Measurements from ENCODE around the gene MRPL23. TPM values are rescaled to one million over a fixed set of nuclear protein-coding genes. Genes with fewer than 3 reads are reported as not detected.

The MRPL23 gene
- total RNA-seq, 1 experiment from 2014 or later, result 232 TPM

DNA sequence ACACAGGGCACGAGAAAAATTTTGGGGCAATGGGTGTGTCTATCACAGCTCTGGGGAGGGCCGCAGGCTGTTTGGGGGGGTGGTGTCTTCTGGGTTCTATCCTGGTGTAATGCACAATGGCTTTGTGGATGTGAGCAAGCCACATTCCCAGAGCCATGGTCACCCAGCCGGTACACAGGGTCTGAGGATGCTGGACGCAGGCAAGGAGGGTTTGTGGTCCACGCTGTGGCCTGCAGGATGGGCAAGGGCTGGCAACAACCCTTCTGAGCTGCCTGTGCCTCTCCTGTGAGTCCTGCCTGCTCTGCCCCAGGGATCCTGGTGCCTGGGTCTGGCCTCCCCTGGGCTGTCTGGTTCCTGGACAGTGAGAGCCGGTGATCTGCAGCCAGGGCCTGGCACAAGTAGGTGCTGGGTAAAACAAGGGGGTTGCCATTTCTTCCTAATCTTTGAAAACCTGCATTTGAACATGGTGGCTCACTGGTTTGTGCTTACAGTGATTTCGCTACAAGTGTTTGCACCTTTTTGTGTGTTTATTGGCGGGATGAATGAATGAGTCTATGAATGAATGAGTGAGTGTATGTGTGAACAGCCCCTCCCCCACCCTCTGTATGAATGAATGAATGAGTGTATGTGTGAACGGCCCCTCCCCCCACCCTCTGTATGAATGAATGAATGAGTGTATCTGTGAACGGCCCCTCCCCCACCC, 4.4 kb upstream of the MRPL23 start:
- H3K4me1 ChIP-seq (ENCODE audit: insufficient read depth, low read length), result 0 out of 2 replicates have a peak, but pooled peaks cover 4% of the 10 kb centered on the region
- TF ChIP-seq, protein P1, sequence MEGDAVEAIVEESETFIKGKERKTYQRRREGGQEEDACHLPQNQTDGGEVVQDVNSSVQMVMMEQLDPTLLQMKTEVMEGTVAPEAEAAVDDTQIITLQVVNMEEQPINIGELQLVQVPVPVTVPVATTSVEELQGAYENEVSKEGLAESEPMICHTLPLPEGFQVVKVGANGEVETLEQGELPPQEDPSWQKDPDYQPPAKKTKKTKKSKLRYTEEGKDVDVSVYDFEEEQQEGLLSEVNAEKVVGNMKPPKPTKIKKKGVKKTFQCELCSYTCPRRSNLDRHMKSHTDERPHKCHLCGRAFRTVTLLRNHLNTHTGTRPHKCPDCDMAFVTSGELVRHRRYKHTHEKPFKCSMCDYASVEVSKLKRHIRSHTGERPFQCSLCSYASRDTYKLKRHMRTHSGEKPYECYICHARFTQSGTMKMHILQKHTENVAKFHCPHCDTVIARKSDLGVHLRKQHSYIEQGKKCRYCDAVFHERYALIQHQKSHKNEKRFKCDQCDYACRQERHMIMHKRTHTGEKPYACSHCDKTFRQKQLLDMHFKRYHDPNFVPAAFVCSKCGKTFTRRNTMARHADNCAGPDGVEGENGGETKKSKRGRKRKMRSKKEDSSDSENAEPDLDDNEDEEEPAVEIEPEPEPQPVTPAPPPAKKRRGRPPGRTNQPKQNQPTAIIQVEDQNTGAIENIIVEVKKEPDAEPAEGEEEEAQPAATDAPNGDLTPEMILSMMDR (conservative IDR thresholded peaks at IDR 0.05; ENCODE audit: low read depth, low read length), result no peak
- TF ChIP-seq EZH2 (IDR thresholded peaks at IDR 0.05; ENCODE audit: low read length, unreplicated experiment), result no peak
- no peak for TF ChIP-seq EZH2phosphoT487 (IDR thresholded peaks at IDR 0.05; ENCODE audit: borderline replicate concordance, low read length)
- no peak overlapping the region for H2AFZ ChIP-seq (ENCODE audit: low read length)
- intact Hi-C loops (cut with micrococcal nuclease), result loop anchor here (10.0 kb wide), 1 partner anchor 48 kb away; the partner anchor contains the start of gene PRR33
- H3K36me3 ChIP-seq (ENCODE audit: low read depth, low read length), result no peaks in the 10 kb centered on the region
- DNase-seq (no peak), ATAC-seq (no peak)
- ChIA-PET POLR2A (ENCODE audit: unreplicated experiment) (no interaction called here), CTCF (no interaction called here)
- no peaks in the 10 kb centered on the region for H3K9me2 ChIP-seq (replicated peaks; ENCODE audit: low read length)
- H3K4me3 ChIP-seq (ENCODE audit: low read length), result no peak overlapping the region
- no peaks in the 10 kb centered on the region for H3K9me3 ChIP-seq (ENCODE audit: low read length)
- no peak overlapping the region for H3K4me2 ChIP-seq (ENCODE audit: low read length)
- no peak overlapping the region for H3K27ac ChIP-seq (ENCODE audit: low read length)
- H3K27me3 ChIP-seq (ENCODE audit: low read length), result no peaks in the 10 kb centered on the region
- no peaks in the 10 kb centered on the region for H4K20me1 ChIP-seq (ENCODE audit: low read length)
- H3K79me2 ChIP-seq (ENCODE audit: low read length), result no peaks in the 10 kb centered on the region
- H3K9ac ChIP-seq (ENCODE audit: low read length), result no peak overlapping the region
- H3F3A ChIP-seq (ENCODE audit: low read length, unreplicated experiment), result no peaks in the 10 kb centered on the region
- no TSS peak for BruUV-seq (replicated peaks)

DNA sequence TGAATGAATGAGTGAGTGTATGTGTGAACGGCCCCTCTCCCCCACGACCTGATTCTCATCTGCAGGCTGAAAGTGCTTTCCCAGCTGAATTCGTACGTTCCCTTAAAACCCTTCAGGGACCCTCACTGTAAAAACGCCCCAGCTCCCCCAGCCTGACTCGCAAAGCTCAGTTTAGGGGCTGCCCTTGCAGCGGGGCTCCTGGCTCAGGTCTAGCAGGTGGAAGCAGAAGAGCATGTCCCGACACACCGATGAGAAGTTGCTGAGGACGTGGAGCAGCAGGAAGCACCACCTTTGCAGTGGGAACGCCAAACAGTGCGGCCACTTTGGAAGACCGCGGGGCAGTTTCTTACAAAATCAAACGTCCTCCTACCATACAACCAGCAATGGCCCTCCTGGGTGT, 3.6 kb upstream of the MRPL23 start:
- Histone ChIP-seq H3K4me2 (ENCODE audit: low read length) (peak overlapping the region; percentile 85), H4K20me1 (ENCODE audit: low read length) (no peaks in the 10 kb centered on the region), H3K4me3 (ENCODE audit: low read length) (peak overlapping the region; percentile 56), H3K36me3 (ENCODE audit: low read depth, low read length) (no peaks in the 10 kb centered on the region), H3K9me2 (replicated peaks; ENCODE audit: low read length) (no peaks in the 10 kb centered on the region), H3K4me1 (ENCODE audit: insufficient read depth, low read length) (0 out of 2 replicates have a peak, but pooled peaks cover 4% of the 10 kb centered on the region), H3K9ac (ENCODE audit: low read length) (no peak overlapping the region), H3K79me2 (ENCODE audit: low read length) (no peaks in the 10 kb centered on the region), H2AFZ (ENCODE audit: low read length) (peak overlapping the region; percentile 85), H3K27ac (ENCODE audit: low read length) (no peak overlapping the region), H3K9me3 (ENCODE audit: low read length) (no peaks in the 10 kb centered on the region), H3F3A (ENCODE audit: low read length, unreplicated experiment) (no peaks in the 10 kb centered on the region), H3K27me3 (ENCODE audit: low read length) (no peaks in the 10 kb centered on the region)
- BruUV-seq (replicated peaks), result no TSS peak
- ATAC-seq (peak; percentile 29), DNase-seq (peak; percentile 3)
- CTCF ChIA-PET, result no interaction called here
- TF ChIP-seq, protein P1 (conservative IDR thresholded peaks at IDR 0.05; ENCODE audit: low read depth, low read length), result no peak
- TF ChIP-seq EZH2 (IDR thresholded peaks at IDR 0.05; ENCODE audit: low read length, unreplicated experiment), result no peak
- no peak for TF ChIP-seq EZH2phosphoT487 (IDR thresholded peaks at IDR 0.05; ENCODE audit: borderline replicate concordance, low read length)
- POLR2A ChIA-PET (ENCODE audit: unreplicated experiment), result no interaction called here
- intact Hi-C loops (cut with micrococcal nuclease), result loop anchor here (10.0 kb wide), 1 partner anchor 49 kb away; the partner anchor contains the start of gene PRR33

DNA sequence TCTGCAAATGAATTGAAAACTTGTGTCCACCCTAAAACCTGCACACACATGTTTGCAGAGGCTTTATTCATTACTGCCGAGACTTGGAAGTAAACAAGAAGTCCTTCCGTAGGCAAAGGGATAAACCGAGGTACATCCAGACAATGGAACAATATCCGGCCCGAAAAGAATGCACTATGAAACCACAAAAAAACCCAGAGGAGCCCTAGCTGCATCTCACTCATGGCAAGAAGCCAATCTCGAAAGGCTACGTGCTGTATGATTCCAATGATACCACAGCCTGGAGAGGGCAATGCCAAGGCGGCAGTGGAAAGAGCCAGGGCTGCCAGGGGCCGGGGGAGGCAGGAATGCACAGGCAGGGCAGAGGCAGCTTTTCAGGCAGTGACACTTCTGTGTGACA, 3.2 kb upstream of the MRPL23 start:
- H3F3A ChIP-seq (ENCODE audit: low read length, unreplicated experiment), result no peaks in the 10 kb centered on the region
- BruUV-seq (replicated peaks), result no TSS peak
- no peaks in the 10 kb centered on the region for H3K9me2 ChIP-seq (replicated peaks; ENCODE audit: low read length)
- H3K9me3 ChIP-seq (ENCODE audit: low read length), result no peaks in the 10 kb centered on the region
- ChIA-PET CTCF (no interaction called here), POLR2A (ENCODE audit: unreplicated experiment) (no interaction called here)
- no peak overlapping the region for H3K27ac ChIP-seq (ENCODE audit: low read length)
- no peak overlapping the region for H3K9ac ChIP-seq (ENCODE audit: low read length)
- 0 out of 2 replicates have a peak, but pooled peaks cover 4% of the 10 kb centered on the region for H3K4me1 ChIP-seq (ENCODE audit: insufficient read depth, low read length)
- DNase-seq, result peak; percentile 44
- no peaks in the 10 kb centered on the region for H3K36me3 ChIP-seq (ENCODE audit: low read depth, low read length)
- no peaks in the 10 kb centered on the region for H4K20me1 ChIP-seq (ENCODE audit: low read length)
- ATAC-seq, result peak; percentile 28; the same call in 1 of the 2 replicates
- H3K27me3 ChIP-seq (ENCODE audit: low read length), result no peaks in the 10 kb centered on the region
- peak overlapping the region; percentile 85 for H2AFZ ChIP-seq (ENCODE audit: low read length)
- no peaks in the 10 kb centered on the region for H3K79me2 ChIP-seq (ENCODE audit: low read length)
- H3K4me2 ChIP-seq (ENCODE audit: low read length), result peak overlapping the region; percentile 85
- peak overlapping the region; percentile 56 for H3K4me3 ChIP-seq (ENCODE audit: low read length)
- no peak for TF ChIP-seq EZH2phosphoT487 (IDR thresholded peaks at IDR 0.05; ENCODE audit: borderline replicate concordance, low read length)
- intact Hi-C loops (cut with micrococcal nuclease), result loop anchor here (10.0 kb wide), 1 partner anchor 49 kb away; the partner anchor contains the start of gene PRR33
